H1 (cell line): Measurements from ENCODE around the gene PDGFD. TPM values are rescaled to one million over a fixed set of nuclear protein-coding genes. Genes with fewer than 3 reads are reported as not detected.

Experiments
- CTCF ChIA-PET: fragments of 300-600 bp; sonication (Branson Sonifier 250); formaldehyde crosslinking; loops from one replicate; lab custom pipeline; 2021; ENCODE audit not compliant: partially characterized antibody; lab: Charles Lee
- POLR2A ChIA-PET: fragments of 300-600 bp; sonication (Branson Sonifier 250); formaldehyde crosslinking; loops from one replicate; lab custom pipeline; 2021; ENCODE audit warnings: inconsistent platforms; ENCODE audit not compliant: partially characterized antibody; lab: Charles Lee
- DNase-seq, 2 experiments: peaks; one replicate each; pipeline versions ENCODE4 v3.0.0 to v3.0.0-alpha.2; 2010 to 2022; ENCODE audit warnings: low spot score in 2 of 2, low read depth in 1 of 2, mixed read lengths in 1 of 2
- FAIRE-seq: peaks from 2 replicates; lab custom pipeline; 2011; peaks lifted over from hg19 to GRCh38; lab: Jason Lieb, UNC
- H2AFZ ChIP-seq: 2 replicates; pipeline ENCODE4 v1.8.1; 2012; ENCODE audit warnings: low read length, inconsistent platforms
- H2AK5ac ChIP-seq: 2 replicates; pipeline ENCODE4 v1.6.1; 2013; ENCODE audit warnings: low read depth, low read length
- H2BK120ac ChIP-seq: replicated peaks from 2 replicates; pipeline ENCODE3; 2013; ENCODE audit warnings: low read depth, low read length, inconsistent platforms
- H2BK12ac ChIP-seq: 2 replicates; pipeline ENCODE4 v1.6.1; 2013; ENCODE audit warnings: low read depth, low read length
- H2BK15ac ChIP-seq: 2 replicates; pipeline ENCODE4 v1.6.1; 2013; ENCODE audit warnings: low read length
- H2BK20ac ChIP-seq: 2 replicates; pipeline ENCODE4 v1.6.1; 2013; ENCODE audit warnings: low read length
- H2BK5ac ChIP-seq: 2 replicates; pipeline ENCODE4 v1.6.1; 2013; ENCODE audit warnings: low read depth, low read length
- H3K14ac ChIP-seq: 2 replicates; pipeline ENCODE4 v1.6.1; 2013; ENCODE audit warnings: inconsistent platforms; ENCODE audit not compliant: insufficient read length
- H3K18ac ChIP-seq: 2 replicates; pipeline ENCODE4 v1.6.1; 2013; ENCODE audit warnings: low read length; ENCODE audit errors: extremely low read depth
- H3K23ac ChIP-seq: 2 replicates; pipeline ENCODE4 v1.6.1; 2013; ENCODE audit warnings: inconsistent platforms; ENCODE audit not compliant: insufficient read length
- H3K23me2 ChIP-seq: 2 replicates; pipeline ENCODE4 v1.6.1; 2013; ENCODE audit warnings: low read depth, low read length
- H3K27ac ChIP-seq: 2 replicates; pipeline ENCODE4 v1.6.1; 2011; ENCODE audit warnings: low read depth, low read length, inconsistent platforms
- H3K27me3 ChIP-seq, 4 experiments: replicated peaks in 1 of 4; 1 replicate in 1 of 4; 2 replicates in 3 of 4; pipeline versions ENCODE4 v1.6.1 to v1.8.1; 2011 to 2013; ENCODE audit warnings: low read length in 3 of 4, mild to moderate bottlenecking in 3 of 4, inconsistent platforms in 2 of 4, mixed read lengths in 2 of 4, moderate library complexity in 1 of 4; ENCODE audit not compliant: control insufficient read depth in 3 of 4, insufficient read depth in 3 of 4; ENCODE audit errors: extremely low read depth in 1 of 4
- H3K36me3 ChIP-seq, 4 experiments: 2 replicates each; pipeline versions ENCODE4 v1.6.1 to v1.8.1; 2011 to 2013; ENCODE audit warnings: mild to moderate bottlenecking in 4 of 4, low read length in 3 of 4, moderate library complexity in 2 of 4, control low read depth in 1 of 4, inconsistent platforms in 1 of 4; ENCODE audit not compliant: insufficient read depth in 4 of 4, control insufficient read depth in 2 of 4
- H3K4ac ChIP-seq: replicated peaks from 2 replicates; pipeline ENCODE3; 2013; ENCODE audit warnings: low read length, low read depth, mixed read lengths, inconsistent platforms; ENCODE audit not compliant: insufficient read length
- H3K4me1 ChIP-seq, 4 experiments: replicated peaks in 1 of 4; 1 replicate in 1 of 4; 2 replicates in 3 of 4; pipeline versions ENCODE4 v1.6.1 to v1.8.1; 2011 to 2013; ENCODE audit warnings: low read length in 3 of 4, inconsistent platforms in 2 of 4, mixed read lengths in 1 of 4; ENCODE audit not compliant: insufficient read depth in 4 of 4, control insufficient read depth in 3 of 4
- H3K4me2 ChIP-seq, 2 experiments: 2 replicates each; pipeline versions ENCODE4 v1.6.1 to v1.8.1; 2011 to 2013; ENCODE audit warnings: low read depth in 2 of 2, low read length in 2 of 2, control low read depth in 1 of 2, inconsistent platforms in 1 of 2, mild to moderate bottlenecking in 1 of 2; ENCODE audit not compliant: insufficient read depth in 1 of 2
- H3K4me3 ChIP-seq, 4 experiments: fragments of 200-600, 300-600 bp in 1 of 4; sonication (generic), shearing (Covaris generic), sonication (Bioruptor Twin) in 1 of 4; 2 replicates each; pipeline versions ENCODE4 v1.5.1 to v1.8.1; 2011 to 2016; ENCODE audit warnings: low read length in 4 of 4, low read depth in 3 of 4, control low read depth in 2 of 4, inconsistent platforms in 2 of 4, mild to moderate bottlenecking in 2 of 4, mixed read lengths in 1 of 4, moderate library complexity in 1 of 4; ENCODE audit not compliant: insufficient read depth in 2 of 4; ENCODE audit errors: extremely low read depth in 1 of 4
- H3K56ac ChIP-seq: replicated peaks from 2 replicates; pipeline ENCODE3; 2013; ENCODE audit warnings: low read depth, mild to moderate bottlenecking, mixed read lengths, low read length, inconsistent platforms; ENCODE audit not compliant: insufficient read length
- H3K79me1 ChIP-seq: 2 replicates; pipeline ENCODE4 v1.6.1; 2013; ENCODE audit warnings: low read depth, low read length, control low read depth
- H3K79me2 ChIP-seq, 2 experiments: 2 replicates each; pipeline versions ENCODE4 v1.6.1 to v1.8.1; 2012 to 2013; ENCODE audit warnings: low read length in 2 of 2, mild to moderate bottlenecking in 2 of 2, inconsistent platforms in 1 of 2; ENCODE audit not compliant: insufficient read depth in 2 of 2, control insufficient read depth in 1 of 2
- H3K9ac ChIP-seq, 4 experiments: replicated peaks in 1 of 4; 1 replicate in 1 of 4; 2 replicates in 3 of 4; pipeline versions ENCODE4 v1.6.1 to v1.8.1; 2011 to 2013; ENCODE audit warnings: low read depth in 3 of 4, low read length in 3 of 4, control low read depth in 2 of 4, mild to moderate bottlenecking in 2 of 4, moderate library complexity in 2 of 4, inconsistent platforms in 1 of 4; ENCODE audit errors: extremely low read depth in 1 of 4
- H3K9me3 ChIP-seq, 2 experiments: 2 replicates each; pipeline versions ENCODE4 v1.6.1 to v1.8.1; 2012 to 2013; ENCODE audit warnings: mild to moderate bottlenecking in 2 of 2, moderate library complexity in 2 of 2, control low read depth in 1 of 2, inconsistent platforms in 1 of 2, low read depth in 1 of 2, low read length in 1 of 2, mixed read lengths in 1 of 2; ENCODE audit not compliant: insufficient read depth in 2 of 2
- H4K20me1 ChIP-seq, 2 experiments: replicated peaks in 1 of 2; 2 replicates each; pipeline versions ENCODE3 to v1.8.1; 2011 to 2013; ENCODE audit warnings: inconsistent platforms in 2 of 2, low read length in 2 of 2, mild to moderate bottlenecking in 1 of 2; ENCODE audit not compliant: insufficient read depth in 2 of 2, control insufficient read depth in 1 of 2
- H4K5ac ChIP-seq: 2 replicates; pipeline ENCODE4 v1.6.1; 2013; ENCODE audit warnings: low read length, low read depth, mixed read lengths, inconsistent platforms; ENCODE audit not compliant: insufficient read length
- H4K8ac ChIP-seq: 2 replicates; pipeline ENCODE4 v1.8.0; 2013; ENCODE audit warnings: mild to moderate bottlenecking, moderate library complexity, low read length, inconsistent platforms; ENCODE audit not compliant: insufficient read depth; ENCODE audit errors: extremely low read depth
- H4K91ac ChIP-seq: replicated peaks from 2 replicates; pipeline ENCODE3; 2013; ENCODE audit warnings: low read length, mixed read lengths, inconsistent platforms; ENCODE audit not compliant: insufficient read length
- EZH2 ChIP-seq: fragments of 200-600 bp; sonication (generic); IDR thresholded peaks from 2 replicates; pipeline ENCODE4 v1.7.1; 2012; ENCODE audit warnings: low read depth, mild to moderate bottlenecking, moderate library complexity, low read length, inconsistent platforms; ENCODE audit not compliant: severe bottlenecking
- HDAC6 ChIP-seq: IDR thresholded peaks from one replicate; pipeline ENCODE4 v1.7.1; 2012; ENCODE audit warnings: low read depth, mild to moderate bottlenecking, inconsistent platforms, low read length, moderate library complexity
- KDM1A ChIP-seq: fragments of 200-600, 300-600 bp; sonication (generic); IDR thresholded peaks from 2 replicates; pipeline ENCODE4 v1.7.1; 2016; ENCODE audit warnings: mild to moderate bottlenecking, low read length, borderline replicate concordance
- MAFK ChIP-seq: IDR thresholded peaks from 2 replicates; pipeline ENCODE4 v1.6.1; 2012; ENCODE audit warnings: low read depth, mild to moderate bottlenecking, improper control_type of control experiment, low read length
- RXRA ChIP-seq: IDR thresholded peaks from 2 replicates; pipeline ENCODE4 v1.6.1; 2011; ENCODE audit warnings: low read depth, mild to moderate bottlenecking, low read length, moderate library complexity; ENCODE audit not compliant: insufficient read depth
- TAF7 ChIP-seq: optimal IDR thresholded peaks from 2 replicates; pipeline ENCODE3; 2011; ENCODE audit warnings: low read depth, mild to moderate bottlenecking, inconsistent platforms, low read length, moderate library complexity, borderline replicate concordance
- WGBS, 2 experiments: shearing (Covaris generic) in 1 of 2; methylation state at CpG; one replicate each; pipeline versions ENCODE4 v1.1.6 to v1.1.7; 2013 to 2015; ENCODE audit warnings: low lambda C conversion rate in 2 of 2, mixed read lengths in 2 of 2, inconsistent platforms in 1 of 2, low coverage in 1 of 2, missing lambda C conversion rate in 1 of 2; ENCODE audit not compliant: insufficient replicate concordance in 2 of 2, insufficient coverage in 1 of 2, insufficient read length in 1 of 2; ENCODE audit errors: extremely low coverage in 1 of 2, missing lambda C conversion rate in 1 of 2; 5-methylcytosine and 5-hydroxymethylcytosine counted together
- polyA plus RNA-seq, 7 experiments: library from polyadenylated mRNA; depleted of rRNA in 3 of 7; stranded (reverse) in 5 of 7; unstranded in 2 of 7; fragments of >200 nt in 5 of 7; fragments of 200-250 nt in 2 of 7; gene quantifications; 1 replicate in 5 of 7; 2 replicates in 1 of 7; 4 replicates in 1 of 7; pipeline versions ENCODE4 v1.2.1 to v1.2.3, GENCODE V29; 2011 to 2013; ENCODE audit warnings: missing spikeins in 2 of 7, mixed read lengths in 2 of 7
- total RNA-seq: library from RNA; stranded (reverse); fragmentation: NEBNext Ultra II Directional; extraction: Animal tissue kit (Norgen Biotek cat#: 25700); gene quantifications from 2 replicates; pipeline ENCODE4 v1.2.1, GENCODE V29; 2021

PDGFD gene
- total and polyA plus RNA-seq, 2 of the 8 experiments (the other 6 are each of a cell fraction or from before 2014, with no cell fraction given): 1.1 to 3.9 TPM

GRCh38 chr11:104046331-104046730 lies 117.6 kb downstream of the PDGFD start:
- H2AK5ac ChIP-seq: no peak overlapping the region
- no peak overlapping the region for H4K8ac ChIP-seq
- FAIRE-seq: no peak
- WGBS, 2 experiments: 86% methylated on average over 2 of the region's 2 CpGs; no CpG with 5 or more reads in 1 of the 2 experiments
- no peak overlapping the region for H4K91ac ChIP-seq
- H3K79me1 ChIP-seq: no peaks in the 10 kb centered on the region
- no peak overlapping the region for H3K27ac ChIP-seq
- H4K5ac ChIP-seq: no peak overlapping the region
- no peaks in the 10 kb centered on the region for H3K9me3 ChIP-seq
- ChIA-PET CTCF (no interaction called here), POLR2A (no interaction called here)
- H3K23me2 ChIP-seq: no peaks in the 10 kb centered on the region
- no peak overlapping the region for H3K4me2 ChIP-seq
- H3K4me1 ChIP-seq: no peaks in the 10 kb centered on the region
- no peak overlapping the region for H3K23ac ChIP-seq
- no peak overlapping the region for H2BK15ac ChIP-seq
- no peak overlapping the region for H3K14ac ChIP-seq
- no peaks in the 10 kb centered on the region for H3K79me2 ChIP-seq
- H3K36me3 ChIP-seq: no peaks in the 10 kb centered on the region
- no peak for TF ChIP-seq MAFK
- TF ChIP-seq RXRA: no peak
- no peak for TF ChIP-seq KDM1A
- TF ChIP-seq EZH2: no peak
- no peak for TF ChIP-seq HDAC6
- TF ChIP-seq TAF7: no peak
- TF ChIP-seq, all 59 proteins: peak for 0
- Histone ChIP-seq H3K56ac (no peak overlapping the region), H2BK120ac (no peak overlapping the region), H3K4ac (no peak overlapping the region), H3K27me3 (no peaks in the 10 kb centered on the region), H2BK5ac (no peak overlapping the region), H2BK20ac (no peak overlapping the region), H3K4me3 (no peak overlapping the region), H3K9ac (no peak overlapping the region), H3K18ac (no peak overlapping the region), H4K20me1 (no peaks in the 10 kb centered on the region), H2BK12ac (no peak overlapping the region), H2AFZ (no peak overlapping the region)
- DNase-seq: no peak
